Measurements from ENCODE around the gene VPS13C. TPM values are rescaled to one million over a fixed set of nuclear protein-coding genes. Genes with fewer than 3 reads are reported as not detected.

Gene VPS13C
- total RNA-seq, 4 donors from 2014 or later: 97.7 to 151 (median 121) TPM

DNA sequence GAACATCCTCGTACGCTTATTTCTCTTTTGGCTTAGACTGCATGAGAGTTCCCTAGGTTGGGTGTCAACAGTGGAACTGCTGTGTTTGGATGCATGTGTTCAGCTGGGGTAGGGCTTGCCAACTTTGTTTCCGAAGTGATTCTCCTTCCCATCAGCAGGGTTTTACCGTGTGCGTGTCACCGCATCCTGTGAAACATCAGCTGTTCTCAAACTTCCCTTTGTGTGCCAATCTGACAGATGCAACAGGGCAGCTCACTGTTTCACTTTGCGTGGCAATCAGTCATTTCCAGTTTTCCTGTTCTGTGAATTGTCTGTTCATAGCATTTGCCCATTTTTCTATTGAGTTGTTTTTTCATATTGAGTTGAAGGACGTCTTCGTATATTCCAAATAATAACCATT, 218.8 kb downstream of the VPS13C start:
- H3K27me3 ChIP-seq: no peaks in the 10 kb centered on the region
- no peak for DNase-seq (ENCODE audit: low spot score in 2 of 2)
- 80 to 84% methylated on average over 9 of the region's 9 CpGs for WGBS, 2 donors
- no peaks in the 10 kb centered on the region for H3K4me1 ChIP-seq
- TF ChIP-seq POLR2A (IDR thresholded peaks at IDR 0.05): no peak
- TF ChIP-seq, protein P1, sequence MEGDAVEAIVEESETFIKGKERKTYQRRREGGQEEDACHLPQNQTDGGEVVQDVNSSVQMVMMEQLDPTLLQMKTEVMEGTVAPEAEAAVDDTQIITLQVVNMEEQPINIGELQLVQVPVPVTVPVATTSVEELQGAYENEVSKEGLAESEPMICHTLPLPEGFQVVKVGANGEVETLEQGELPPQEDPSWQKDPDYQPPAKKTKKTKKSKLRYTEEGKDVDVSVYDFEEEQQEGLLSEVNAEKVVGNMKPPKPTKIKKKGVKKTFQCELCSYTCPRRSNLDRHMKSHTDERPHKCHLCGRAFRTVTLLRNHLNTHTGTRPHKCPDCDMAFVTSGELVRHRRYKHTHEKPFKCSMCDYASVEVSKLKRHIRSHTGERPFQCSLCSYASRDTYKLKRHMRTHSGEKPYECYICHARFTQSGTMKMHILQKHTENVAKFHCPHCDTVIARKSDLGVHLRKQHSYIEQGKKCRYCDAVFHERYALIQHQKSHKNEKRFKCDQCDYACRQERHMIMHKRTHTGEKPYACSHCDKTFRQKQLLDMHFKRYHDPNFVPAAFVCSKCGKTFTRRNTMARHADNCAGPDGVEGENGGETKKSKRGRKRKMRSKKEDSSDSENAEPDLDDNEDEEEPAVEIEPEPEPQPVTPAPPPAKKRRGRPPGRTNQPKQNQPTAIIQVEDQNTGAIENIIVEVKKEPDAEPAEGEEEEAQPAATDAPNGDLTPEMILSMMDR (IDR thresholded peaks at IDR 0.05): no peak
- no peak for TF ChIP-seq EP300 (IDR thresholded peaks at IDR 0.05)
- no peaks in the 10 kb centered on the region for H3K9me3 ChIP-seq
- no peak overlapping the region for H3K27ac ChIP-seq
- H3K4me3 ChIP-seq: no peak overlapping the region
- no peaks in the 10 kb centered on the region for H3K36me3 ChIP-seq

GRCh38 chr15:61840090-61840489, 220.2 kb downstream of the VPS13C start:
- no peaks in the 10 kb centered on the region for H3K36me3 ChIP-seq
- TF ChIP-seq, protein P1 (IDR thresholded peaks at IDR 0.05): no peak
- TF ChIP-seq EP300 (IDR thresholded peaks at IDR 0.05) (no peak), POLR2A (IDR thresholded peaks at IDR 0.05) (no peak)
- 63 to 71% methylated on average over 12 of the region's 12 CpGs for WGBS, 2 donors

GRCh38 chr15:61839546-61839945, 220.7 kb downstream of the VPS13C start:
- Histone ChIP-seq H3K4me3 (no peak overlapping the region), H3K36me3 (no peaks in the 10 kb centered on the region), H3K4me1 (no peaks in the 10 kb centered on the region), H3K27me3 (no peaks in the 10 kb centered on the region), H3K9me3 (no peaks in the 10 kb centered on the region), H3K27ac (no peak overlapping the region)
- 78 to 79% methylated on average over 8 of the region's 8 CpGs for WGBS, 2 donors
- DNase-seq (ENCODE audit: low spot score in 2 of 2): no peak
- TF ChIP-seq EP300 (IDR thresholded peaks at IDR 0.05) (no peak), POLR2A (IDR thresholded peaks at IDR 0.05) (no peak)
- TF ChIP-seq, protein P1 (IDR thresholded peaks at IDR 0.05): no peak

More at GRCh38 chr15:61840090-61840489, 220.2 kb downstream of the VPS13C start:
- Histone ChIP-seq H3K9me3 (no peaks in the 10 kb centered on the region), H3K4me1 (no peaks in the 10 kb centered on the region), H3K27ac (no peak overlapping the region), H3K4me3 (no peak overlapping the region), H3K27me3 (no peaks in the 10 kb centered on the region)
- no peak for DNase-seq (ENCODE audit: low spot score in 2 of 2)

DNA sequence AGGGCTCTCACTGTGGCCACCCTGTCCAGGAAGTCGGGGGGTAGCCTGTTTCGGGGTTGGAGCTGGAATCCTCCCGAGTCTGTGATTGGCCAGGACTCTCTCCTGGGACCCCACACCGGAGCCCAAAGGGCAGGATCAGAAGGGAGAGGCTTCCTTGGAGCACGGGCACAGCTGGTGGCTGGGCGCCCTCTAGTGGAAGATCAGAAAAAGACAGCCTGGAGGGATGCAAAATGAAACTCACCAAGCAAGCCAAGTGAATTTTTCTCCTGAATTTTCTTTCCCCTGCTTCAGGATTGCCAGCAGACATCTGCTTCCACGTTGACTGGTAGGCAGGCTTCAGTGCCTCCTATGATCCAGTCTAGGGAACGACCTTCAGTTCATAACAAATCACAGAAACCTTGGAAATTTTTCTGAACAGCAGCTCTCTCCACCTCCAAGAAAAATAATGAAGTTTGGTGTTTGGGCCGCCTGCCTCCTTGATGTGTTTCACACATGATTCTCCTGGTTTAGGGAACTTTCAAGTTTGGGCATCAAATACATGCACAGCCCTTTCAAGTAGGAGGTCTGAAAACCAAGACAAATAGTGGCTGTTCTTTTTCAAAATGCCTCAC, 224.6 kb downstream of the VPS13C start:
- 8 to 11% methylated on average over 9 of the region's 9 CpGs for WGBS, 2 donors
- Histone ChIP-seq H3K9me3 (no peaks in the 10 kb centered on the region), H3K4me3 (no peak overlapping the region), H3K27me3 (no peaks in the 10 kb centered on the region), H3K4me1 (peaks cover 0 to 4% (median 0%) of the 10 kb centered on the region in 4 donors), H3K27ac (no peak overlapping the region), H3K36me3 (no peaks in the 10 kb centered on the region)
- TF ChIP-seq, protein P1 (IDR thresholded peaks at IDR 0.05): peak; percentile 78 to 94 (median 92)
- no peak for TF ChIP-seq EP300 (IDR thresholded peaks at IDR 0.05)
- peak; percentile 49 to 81 for DNase-seq (ENCODE audit: low spot score in 2 of 2)

DNA sequence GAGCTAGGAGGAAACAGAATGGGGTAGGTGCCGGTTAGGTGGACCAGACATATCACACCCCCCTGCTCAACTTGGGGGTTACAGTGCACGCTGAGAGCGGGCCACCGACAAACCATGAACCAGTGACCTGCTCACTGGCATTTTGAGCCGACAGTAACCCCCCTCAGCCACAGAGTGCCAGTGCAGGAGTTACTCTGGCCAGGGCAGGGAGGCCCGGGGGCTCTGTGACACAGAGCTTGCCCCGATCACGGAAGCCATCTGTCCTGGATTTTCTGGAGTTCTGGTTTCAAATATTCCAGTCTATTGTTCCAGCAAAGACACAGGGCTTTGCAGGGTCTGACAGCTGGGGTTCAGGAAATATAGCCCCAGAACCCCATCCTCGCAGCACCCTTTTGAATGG, 225.2 kb downstream of the VPS13C start:
- H3K9me3 ChIP-seq: no peaks in the 10 kb centered on the region
- H3K27me3 ChIP-seq: no peaks in the 10 kb centered on the region
- DNase-seq (ENCODE audit: low spot score in 2 of 2): no peak
- H3K27ac ChIP-seq: no peak overlapping the region
- peaks cover 0 to 4% (median 0%) of the 10 kb centered on the region in 4 donors for H3K4me1 ChIP-seq
- WGBS, 2 donors: 73 to 84% methylated on average over 9 of the region's 9 CpGs
- TF ChIP-seq, protein P1 (IDR thresholded peaks at IDR 0.05): no peak
- no peak for TF ChIP-seq POLR2A (IDR thresholded peaks at IDR 0.05)
- H3K4me3 ChIP-seq: no peak overlapping the region
- no peaks in the 10 kb centered on the region for H3K36me3 ChIP-seq

Measured in tibial nerve (tissue), 4 donors.